HepG2 (cell line): ENCODE measurements around the gene CD300LG. TPM values are rescaled to one million over a fixed set of nuclear protein-coding genes. Genes with fewer than 3 reads are reported as not detected.
A peak's percentile ranks its signal among the peaks of the same experiment; 100 is the strongest.

Experiments
- ARID4A ChIP-seq: sonication (generic); formaldehyde crosslinking; IDR thresholded peaks from 2 replicates; pipeline ENCODE4 v1.5.0; 2020; ENCODE audit warnings: mild to moderate bottlenecking, missing genetic modification reagents, borderline replicate concordance
- DZIP1 ChIP-seq: sonication (generic); formaldehyde crosslinking; IDR thresholded peaks from 2 replicates; pipeline ENCODE4 v1.5.0; 2020; ENCODE audit warnings: mild to moderate bottlenecking, missing genetic modification reagents
- ELF4 ChIP-seq: sonication (generic); formaldehyde crosslinking; IDR thresholded peaks from 2 replicates; pipeline ENCODE4 v1.5.0; 2020; ENCODE audit warnings: missing genetic modification reagents, mild to moderate bottlenecking, moderate library complexity, borderline replicate concordance
- FOXO4 ChIP-seq: sonication (generic); formaldehyde crosslinking; conservative IDR thresholded peaks from 2 replicates; pipeline ENCODE4 v1.8.1; 2023; ENCODE audit warnings: missing genetic modification reagents
- GLMP ChIP-seq: sonication (generic); formaldehyde crosslinking; IDR thresholded peaks from 2 replicates; pipeline ENCODE4 v1.9.0; 2021; ENCODE audit warnings: missing genetic modification reagents, mild to moderate bottlenecking, borderline replicate concordance
- HDAC2 ChIP-seq: sonication (generic); formaldehyde crosslinking; IDR thresholded peaks from 2 replicates; pipeline ENCODE4 v1.4.0; 2020; ENCODE audit warnings: missing genetic modification reagents
- JUNB ChIP-seq: sonication (generic); formaldehyde crosslinking; IDR thresholded peaks from 2 replicates; pipeline ENCODE4 v1.8.0; 2022; ENCODE audit warnings: missing genetic modification reagents, mild to moderate bottlenecking, borderline replicate concordance
- MATR3 ChIP-seq: sonication (generic); formaldehyde crosslinking; IDR thresholded peaks from 2 replicates; pipeline ENCODE4 v1.4.0; 2020; ENCODE audit warnings: missing genetic modification reagents
- RNF2 ChIP-seq: fragments of 450-650 bp; conservative IDR thresholded peaks from 2 replicates; pipeline ENCODE4 v1.6.1; 2016; ENCODE audit warnings: low read depth
- SALL1 ChIP-seq: sonication (generic); formaldehyde crosslinking; IDR thresholded peaks from 2 replicates; pipeline ENCODE4 v1.8.0; 2022; ENCODE audit warnings: mild to moderate bottlenecking, missing genetic modification reagents
- THAP8 ChIP-seq: sonication (generic); formaldehyde crosslinking; IDR thresholded peaks from 2 replicates; pipeline ENCODE4 v1.5.1; 2020; ENCODE audit warnings: missing genetic modification reagents, mild to moderate bottlenecking, borderline replicate concordance
- YY1 ChIP-seq: IDR thresholded peaks from 2 replicates; pipeline ENCODE4 v1.6.1; 2011; ENCODE audit warnings: low read length, low read depth, moderate library complexity, mild to moderate bottlenecking; ENCODE audit not compliant: insufficient read depth, insufficient replicate concordance
- ZFP37 ChIP-seq: sonication (generic); formaldehyde crosslinking; IDR thresholded peaks from 2 replicates; pipeline ENCODE4 v1.4.0; 2020; ENCODE audit warnings: missing genetic modification reagents, borderline replicate concordance
- ZIK1 ChIP-seq: sonication (generic); formaldehyde crosslinking; IDR thresholded peaks from 2 replicates; pipeline ENCODE4 v1.5.0; 2020; ENCODE audit warnings: mild to moderate bottlenecking, low read depth, missing genetic modification reagents, borderline replicate concordance
- ZKSCAN1 ChIP-seq: fragments of 150-350 bp; IDR thresholded peaks from 2 replicates; pipeline ENCODE4 v1.6.1; 2014; ENCODE audit warnings: low read length
- ZNF232 ChIP-seq: sonication (generic); formaldehyde crosslinking; IDR thresholded peaks from 2 replicates; pipeline ENCODE4 v1.4.0; 2020; ENCODE audit warnings: missing genetic modification reagents, borderline replicate concordance
- ZNF326 ChIP-seq: sonication (generic); formaldehyde crosslinking; IDR thresholded peaks from 2 replicates; pipeline ENCODE4 v1.4.0; 2020; ENCODE audit warnings: missing genetic modification reagents, borderline replicate concordance
- ZNF614 ChIP-seq: IDR thresholded peaks from 2 replicates; pipeline ENCODE4 v1.6.1; 2018; ENCODE audit warnings: missing biosample characterization, missing genetic modification reagents, inconsistent platforms, borderline replicate concordance
- polyA plus RNA-seq, 8 experiments: library from polyadenylated mRNA; depleted of rRNA in 3 of 8; stranded (reverse) in 7 of 8; unstranded in 1 of 8; fragments of >200 nt; fragmentation: Illumina TruSeq in 4 of 8; extraction: Trizol in 4 of 8; gene quantifications; 2 replicates each; pipeline versions ENCODE4 v1.2.1 to v1.2.3, GENCODE V29; 2011 to 2016; ENCODE audit warnings: low read depth in 4 of 8, missing spikeins in 1 of 8, mixed read lengths in 1 of 8; ENCODE audit not compliant: insufficient read depth in 1 of 8
- total RNA-seq, 5 experiments: library from RNA; depleted of rRNA; stranded (reverse); fragments of >200 nt; fragmentation: Illumina TruSeq; extraction: Trizol; gene quantifications; 2 replicates each; pipeline ENCODE4 v1.2.3, GENCODE V29; 2016; ENCODE audit warnings: low read depth in 1 of 5

The CD300LG gene
- total and polyA plus RNA-seq, 2 of the 13 experiments (the other 11 are each of a cell fraction or from before 2014, with no cell fraction given) = not detected

- no peak for TF ChIP-seq ARID4A (CRISPR knock-in tag)
- TF ChIP-seq ZNF232 (CRISPR knock-in tag) = no peak
- TF ChIP-seq ZIK1 = no peak
- peak; percentile 98 for TF ChIP-seq HDAC2 (CRISPR knock-in tag)
- no peak for TF ChIP-seq ZKSCAN1
- no peak; the same call in 1 of the 2 replicates for TF ChIP-seq SALL1 (CRISPR knock-in tag)
- no peak for TF ChIP-seq ELF4 (CRISPR knock-in tag)
- no peak for TF ChIP-seq THAP8 (CRISPR knock-in tag)
- TF ChIP-seq DZIP1 (CRISPR knock-in tag) = no peak
- peak; percentile 92 for TF ChIP-seq JUNB
- TF ChIP-seq RNF2 = 0 out of 2 replicates have a peak, but pooled peaks have one; percentile 15
- no peak for TF ChIP-seq MATR3 (CRISPR knock-in tag)
- no peak for TF ChIP-seq YY1
- TF ChIP-seq FOXO4 (CRISPR knock-in tag) = no peak
- TF ChIP-seq ZNF326 (CRISPR knock-in tag) = no peak
- TF ChIP-seq ZFP37 (CRISPR knock-in tag) = no peak
- no peak for TF ChIP-seq GLMP
- TF ChIP-seq ZNF614 (CRISPR knock-in tag) = peak; percentile 86
Observed at GRCh38 chr17:43801844-43802243, 45.1 kb upstream of the CD300LG start (continued).
